DOHH2 (cell line): ENCODE results near the gene CTSH.

Experiments
- H3F3A ChIP-seq: fragments of 200-600 bp; sonication (generic), shearing (Covaris generic); 2 replicates; pipeline ENCODE4 v1.6.0; 2016; ENCODE audit warnings: antibody characterized with exemption, mild to moderate bottlenecking; ENCODE audit not compliant: control insufficient read depth, insufficient read depth
- H3K27ac ChIP-seq: fragments of 200-600 bp; sonication (generic); 2 replicates; pipeline ENCODE4 v1.5.1; 2014; ENCODE audit warnings: low read depth, mild to moderate bottlenecking, low read length, moderate library complexity
- H3K27me3 ChIP-seq: fragments of 200-600 bp; sonication (generic); 2 replicates; pipeline ENCODE4 v1.6.1; 2014; ENCODE audit warnings: mild to moderate bottlenecking, low read length, mixed read lengths; ENCODE audit not compliant: control insufficient read depth
- H3K36me3 ChIP-seq: fragments of 200-600 bp; sonication (generic); 2 replicates; pipeline ENCODE4 v1.6.1; 2014; ENCODE audit warnings: mild to moderate bottlenecking, low read length, moderate library complexity, mixed read lengths; ENCODE audit not compliant: control insufficient read depth
- H3K4me1 ChIP-seq: fragments of 200-600 bp; sonication (generic); 2 replicates; pipeline ENCODE4 v1.6.1; 2014; ENCODE audit warnings: mild to moderate bottlenecking, low read length, mixed read lengths; ENCODE audit not compliant: control insufficient read depth
- H3K4me2 ChIP-seq: fragments of 200-600 bp; sonication (generic); 2 replicates; pipeline ENCODE4 v1.6.0; 2014; ENCODE audit warnings: mild to moderate bottlenecking, low read length, moderate library complexity
- H3K4me3 ChIP-seq: fragments of 200-600 bp; sonication (generic); 2 replicates; pipeline ENCODE4 v1.5.1; 2014; ENCODE audit warnings: mild to moderate bottlenecking, low read length, mixed read lengths
- H3K79me2 ChIP-seq: fragments of 200-600 bp; sonication (generic); 2 replicates; pipeline ENCODE4 v1.6.1; 2014; ENCODE audit warnings: mild to moderate bottlenecking, low read length, mixed read lengths; ENCODE audit not compliant: control insufficient read depth
- H3K9me2 ChIP-seq: fragments of 200-600 bp; sonication (generic); replicated peaks from 2 replicates; pipeline ENCODE4 v1.6.1; 2014; ENCODE audit warnings: mild to moderate bottlenecking, low read length, mixed read lengths; ENCODE audit not compliant: control insufficient read depth
- H3K9me3 ChIP-seq: fragments of 200-600 bp; sonication (generic); 2 replicates; pipeline ENCODE4 v1.6.1; 2014; ENCODE audit warnings: antibody characterized with exemption, low read length, mixed read lengths; ENCODE audit not compliant: control insufficient read depth, insufficient read depth
- H4K20me1 ChIP-seq: fragments of 200-600 bp; sonication (generic); 2 replicates; pipeline ENCODE4 v1.6.0; 2014; ENCODE audit warnings: low read depth, mild to moderate bottlenecking, antibody characterized with exemption, low read length, moderate library complexity; ENCODE audit not compliant: control insufficient read depth, insufficient read depth
- EZH2phosphoT487 ChIP-seq: fragments of 200-600 bp; sonication (generic); IDR thresholded peaks from 2 replicates; pipeline ENCODE4 v1.6.1; 2017; ENCODE audit warnings: borderline replicate concordance, mild to moderate bottlenecking, antibody characterized with exemption, low read length, moderate library complexity, mixed read lengths
- TF ChIP-seq, protein P1 (sequence below): fragments of 200-600 bp; sonication (generic); IDR thresholded peaks from one replicate; pipeline ENCODE4 v1.5.1; 2014; ENCODE audit warnings: antibody characterized with exemption, mild to moderate bottlenecking, low read depth, low read length; ENCODE audit not compliant: poor library complexity, severe bottlenecking

CTSH gene

GRCh38 chr15:78987556-78988360, 42.9 kb upstream of the CTSH start:
- Histone ChIP-seq H3K9me2 (no peaks in the 10 kb centered on the region), H3K27ac (no peak overlapping the region), H3F3A (no peaks in the 10 kb centered on the region), H3K27me3 (peaks cover 24% of the 10 kb centered on the region), H3K4me2 (no peak overlapping the region), H3K4me1 (no peaks in the 10 kb centered on the region), H3K9me3 (no peaks in the 10 kb centered on the region), H4K20me1 (no peaks in the 10 kb centered on the region), H3K36me3 (no peaks in the 10 kb centered on the region), H3K79me2 (no peaks in the 10 kb centered on the region), H3K4me3 (no peak overlapping the region)
- TF ChIP-seq, protein P1, sequence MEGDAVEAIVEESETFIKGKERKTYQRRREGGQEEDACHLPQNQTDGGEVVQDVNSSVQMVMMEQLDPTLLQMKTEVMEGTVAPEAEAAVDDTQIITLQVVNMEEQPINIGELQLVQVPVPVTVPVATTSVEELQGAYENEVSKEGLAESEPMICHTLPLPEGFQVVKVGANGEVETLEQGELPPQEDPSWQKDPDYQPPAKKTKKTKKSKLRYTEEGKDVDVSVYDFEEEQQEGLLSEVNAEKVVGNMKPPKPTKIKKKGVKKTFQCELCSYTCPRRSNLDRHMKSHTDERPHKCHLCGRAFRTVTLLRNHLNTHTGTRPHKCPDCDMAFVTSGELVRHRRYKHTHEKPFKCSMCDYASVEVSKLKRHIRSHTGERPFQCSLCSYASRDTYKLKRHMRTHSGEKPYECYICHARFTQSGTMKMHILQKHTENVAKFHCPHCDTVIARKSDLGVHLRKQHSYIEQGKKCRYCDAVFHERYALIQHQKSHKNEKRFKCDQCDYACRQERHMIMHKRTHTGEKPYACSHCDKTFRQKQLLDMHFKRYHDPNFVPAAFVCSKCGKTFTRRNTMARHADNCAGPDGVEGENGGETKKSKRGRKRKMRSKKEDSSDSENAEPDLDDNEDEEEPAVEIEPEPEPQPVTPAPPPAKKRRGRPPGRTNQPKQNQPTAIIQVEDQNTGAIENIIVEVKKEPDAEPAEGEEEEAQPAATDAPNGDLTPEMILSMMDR: no peak
- no peak for TF ChIP-seq EZH2phosphoT487

DNA sequence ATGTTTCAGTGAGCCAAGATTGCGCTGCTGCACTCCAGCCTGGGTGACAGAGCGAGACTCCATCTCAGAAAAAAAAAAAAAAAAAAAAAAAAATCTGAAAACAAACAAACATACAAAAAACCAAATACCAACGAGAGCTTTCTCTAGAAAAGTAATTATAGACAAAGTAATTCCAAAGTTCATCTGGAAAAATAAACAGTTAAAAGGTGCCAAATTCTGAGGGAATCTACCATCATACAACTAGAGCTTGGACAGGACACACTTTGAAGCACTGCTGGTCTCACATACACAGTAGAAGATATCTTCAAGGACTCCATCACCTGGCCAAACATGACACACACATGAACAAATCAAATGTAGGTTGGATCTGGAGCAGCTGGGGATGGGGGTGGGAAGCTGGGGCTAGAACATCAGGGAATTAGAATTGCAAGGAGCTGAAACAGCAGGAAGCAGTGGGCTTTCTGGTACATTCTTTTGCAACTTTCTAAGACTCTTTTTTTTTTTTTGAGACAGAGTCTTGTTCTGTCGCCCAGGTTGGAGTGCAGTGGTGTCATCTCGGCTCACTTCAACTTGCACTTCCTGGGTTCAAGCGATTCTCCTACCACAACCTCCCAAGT, 41.1 kb upstream of the CTSH start:
- peaks cover 24% of the 10 kb centered on the region for H3K27me3 ChIP-seq
- no peaks in the 10 kb centered on the region for H3K9me3 ChIP-seq
- H3K79me2 ChIP-seq: no peaks in the 10 kb centered on the region
- H3K4me3 ChIP-seq: no peak overlapping the region
- no peaks in the 10 kb centered on the region for H3F3A ChIP-seq
- H3K4me2 ChIP-seq: no peak overlapping the region
- no peaks in the 10 kb centered on the region for H3K4me1 ChIP-seq
- no peaks in the 10 kb centered on the region for H3K36me3 ChIP-seq
- no peaks in the 10 kb centered on the region for H4K20me1 ChIP-seq
- H3K27ac ChIP-seq: no peak overlapping the region
- TF ChIP-seq, protein P1: no peak
- H3K9me2 ChIP-seq: no peaks in the 10 kb centered on the region

DNA sequence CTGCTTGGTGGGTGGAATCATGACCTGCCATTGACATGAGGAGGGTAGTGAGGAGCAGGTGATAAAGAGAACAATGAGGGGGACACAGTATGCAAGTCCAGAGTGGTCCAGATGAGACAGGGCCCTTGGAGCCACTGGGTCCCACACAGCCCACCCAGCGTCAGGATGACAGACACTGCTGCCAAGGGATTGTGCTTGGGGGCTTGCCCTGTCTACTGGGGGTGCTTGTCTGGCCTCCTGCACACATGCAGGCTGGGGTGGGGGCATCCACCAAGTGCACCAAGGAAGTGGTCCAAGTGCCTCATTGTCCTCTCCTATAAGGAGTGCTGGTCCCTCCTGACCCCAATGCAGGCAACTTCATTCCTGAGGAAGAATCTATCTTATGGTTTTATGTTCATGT, 39.2 kb upstream of the CTSH start:
- Histone ChIP-seq H3K9me3 (no peaks in the 10 kb centered on the region), H3K4me3 (no peak overlapping the region), H3K9me2 (no peaks in the 10 kb centered on the region), H4K20me1 (no peaks in the 10 kb centered on the region), H3K36me3 (no peaks in the 10 kb centered on the region), H3K4me2 (no peak overlapping the region), H3K79me2 (no peaks in the 10 kb centered on the region), H3K27ac (no peak overlapping the region), H3K4me1 (peaks cover 11% of the 10 kb centered on the region), H3K27me3 (peaks cover 19% of the 10 kb centered on the region), H3F3A (no peaks in the 10 kb centered on the region)
- TF ChIP-seq, protein P1: no peak
- no peak for TF ChIP-seq EZH2phosphoT487
